HG03354 (cell line): ENCODE measurements around the gene FUBP3.

ENCODE experiments used
- ATAC-seq: cut with Tn5 transposase; IDR thresholded peaks from one replicate; pipeline ENCODE4 v1.9.1; 2021; ENCODE audit warnings: mild to moderate bottlenecking; ENCODE audit not compliant: unreplicated experiment, poor library complexity, severe bottlenecking

FUBP3 gene

GRCh38 chr9:130632081-130632710 is 52.8 kb downstream of the FUBP3 start:
- no peak for ATAC-seq

GRCh38 chr9:130632841-130633240 is 53.5 kb downstream of the FUBP3 start:
- no peak for ATAC-seq

- ATAC-seq, result no peak
These were observed 54.2 kb downstream of the FUBP3 start for GRCh38 chr9:130633336-130634190.

GRCh38 chr9:130634191-130634768 is 54.9 kb downstream of the FUBP3 start:
- ATAC-seq, result no peak

- no peak for ATAC-seq
These were observed 55.4 kb downstream of the FUBP3 start for GRCh38 chr9:130634801-130635200.

GRCh38 chr9:130635306-130635705 is 55.9 kb downstream of the FUBP3 start:
- no peak for ATAC-seq

GRCh38 chr9:130635721-130636647 is 56.6 kb downstream of the FUBP3 start:
- no peak for ATAC-seq

GRCh38 chr9:130636648-130637020 is 57.3 kb downstream of the FUBP3 start:
- ATAC-seq, result no peak

GRCh38 chr9:130638284-130639123 is 59.1 kb downstream of the FUBP3 start:
- no peak for ATAC-seq

- no peak for ATAC-seq
These were observed 59.9 kb downstream of the FUBP3 start for GRCh38 chr9:130639124-130639765.

GRCh38 chr9:130639866-130640555 is 60.6 kb downstream of the FUBP3 start:
- no peak for ATAC-seq

GRCh38 chr9:130640681-130641080 is 61.3 kb downstream of the FUBP3 start:
- no peak for ATAC-seq

- no peak for ATAC-seq
These were observed 63.5 kb downstream of the FUBP3 start for GRCh38 chr9:130642926-130643325.

- no peak for ATAC-seq
These were observed 71.8 kb downstream of the FUBP3 start for GRCh38 chr9:130651221-130651620.

- ATAC-seq, result no peak
These were observed 72.4 kb downstream of the FUBP3 start for GRCh38 chr9:130651752-130652151.

- ATAC-seq, result no peak
These were observed 75.5 kb downstream of the FUBP3 start for GRCh38 chr9:130654879-130655278.

- ATAC-seq, result no peak
These were observed 79.7 kb downstream of the FUBP3 start for GRCh38 chr9:130658893-130659698.
